Glutamatergic neuron (in vitro differentiated cells): ENCODE measurements around the gene CFAP52. TPM values are rescaled to one million over a fixed set of nuclear protein-coding genes. Genes with fewer than 3 reads are reported as not detected.
"Not testable (repeated sequence)": the region's sequence is repeated elsewhere in the genome, so short reads cannot be mapped to it uniquely, and the experiment has no call there.

Experiments
- DNase-seq: peaks from one replicate; pipeline ENCODE4 v3.0.0; 2022
- H3K27ac Mint-ChIP-seq: one replicate; pipeline ENCODE4 v1.8.0; 2020; ENCODE audit warnings: mild to moderate bottlenecking, mixed read lengths, inconsistent platforms; ENCODE audit not compliant: unreplicated experiment
- H3K27me3 Mint-ChIP-seq: one replicate; pipeline ENCODE4 v1.8.0; 2020; ENCODE audit warnings: mild to moderate bottlenecking, moderate library complexity, mixed read lengths, inconsistent platforms; ENCODE audit not compliant: unreplicated experiment
- H3K36me3 Mint-ChIP-seq: one replicate; pipeline ENCODE4 v1.8.0; 2020; ENCODE audit warnings: mild to moderate bottlenecking, mixed read lengths, inconsistent platforms; ENCODE audit not compliant: unreplicated experiment
- H3K4me1 Mint-ChIP-seq: one replicate; pipeline ENCODE4 v1.8.0; 2020; ENCODE audit warnings: mild to moderate bottlenecking, low read depth, mixed read lengths, inconsistent platforms; ENCODE audit not compliant: unreplicated experiment
- H3K4me3 Mint-ChIP-seq: one replicate; pipeline ENCODE4 v1.8.0; 2020; ENCODE audit warnings: mild to moderate bottlenecking, mixed read lengths, inconsistent platforms; ENCODE audit not compliant: unreplicated experiment
- H3K9me3 Mint-ChIP-seq: one replicate; pipeline ENCODE4 v1.8.0; 2020; ENCODE audit warnings: mild to moderate bottlenecking, moderate library complexity, mixed read lengths, inconsistent platforms; ENCODE audit not compliant: unreplicated experiment
- CTCF ChIP-seq: fragments of 200-600 bp; sonication (generic); IDR thresholded peaks from one replicate; pipeline ENCODE4 v1.5.0; 2021; ENCODE audit not compliant: partially characterized antibody, unreplicated experiment
- total RNA-seq: library from RNA; stranded (reverse); fragmentation: NEBNext Ultra II Directional; extraction: Animal tissue kit (Norgen Biotek cat#: 25700); gene quantifications from one replicate; pipeline ENCODE4 v1.2.1, GENCODE V29; 2021; ENCODE audit not compliant: unreplicated experiment

The CFAP52 gene
- total RNA-seq, 1 donor from 2014 or later = not detected

GRCh38 chr17:9658593-9659211, 82.3 kb downstream of the CFAP52 start:
- no peak overlapping the region for H3K27ac Mint-ChIP-seq
- DNase-seq = no peak
- H3K27me3 Mint-ChIP-seq = no peaks in the 10 kb centered on the region
- no peaks in the 10 kb centered on the region for H3K9me3 Mint-ChIP-seq
- no peak overlapping the region for H3K4me3 Mint-ChIP-seq
- no peaks in the 10 kb centered on the region for H3K4me1 Mint-ChIP-seq
- no peaks in the 10 kb centered on the region for H3K36me3 Mint-ChIP-seq
- TF ChIP-seq CTCF = no peak

GRCh38 chr17:9661027-9661426, 84.6 kb downstream of the CFAP52 start:
- H3K4me3 Mint-ChIP-seq = no peak overlapping the region
- no peak for TF ChIP-seq CTCF
- H3K36me3 Mint-ChIP-seq = peaks cover 12% of the 10 kb centered on the region
- peaks cover 2% of the 10 kb centered on the region for H3K9me3 Mint-ChIP-seq
- H3K4me1 Mint-ChIP-seq = no peaks in the 10 kb centered on the region
- no peak for DNase-seq
- no peak overlapping the region for H3K27ac Mint-ChIP-seq
- peaks cover 2% of the 10 kb centered on the region for H3K27me3 Mint-ChIP-seq

GRCh38 chr17:9663511-9663910, 87.1 kb downstream of the CFAP52 start:
- H3K9me3 Mint-ChIP-seq, H3K27me3 Mint-ChIP-seq, H3K4me3 Mint-ChIP-seq, H3K27ac Mint-ChIP-seq, H3K4me1 Mint-ChIP-seq, DNase-seq: not testable (repeated sequence)
- H3K36me3 Mint-ChIP-seq = peaks cover 12% of the 10 kb centered on the region

- no peak overlapping the region for H3K27ac Mint-ChIP-seq
- no peak for DNase-seq
These were observed 90.1 kb downstream of the CFAP52 start for GRCh38 chr17:9666461-9667050.

GRCh38 chr17:9668517-9668916, 92.1 kb downstream of the CFAP52 start:
- no peak for DNase-seq
- Mint-ChIP-seq H3K4me3 (no peak overlapping the region), H3K27me3 (peaks cover 5% of the 10 kb centered on the region), H3K27ac (no peak overlapping the region), H3K36me3 (peaks cover 12% of the 10 kb centered on the region), H3K4me1 (peaks cover 12% of the 10 kb centered on the region), H3K9me3 (peaks cover 2% of the 10 kb centered on the region)
- no peak for TF ChIP-seq CTCF

More at GRCh38 chr17:9666461-9667050, 90.1 kb downstream of the CFAP52 start:
- peaks cover 5% of the 10 kb centered on the region for H3K27me3 Mint-ChIP-seq
- H3K4me1 Mint-ChIP-seq = peaks cover 11% of the 10 kb centered on the region
- no peak for TF ChIP-seq CTCF
- H3K4me3 Mint-ChIP-seq = no peak overlapping the region
- H3K9me3 Mint-ChIP-seq = peaks cover 2% of the 10 kb centered on the region
- H3K36me3 Mint-ChIP-seq = peaks cover 12% of the 10 kb centered on the region
